ENCODE results near the gene CORO7.

DNA sequence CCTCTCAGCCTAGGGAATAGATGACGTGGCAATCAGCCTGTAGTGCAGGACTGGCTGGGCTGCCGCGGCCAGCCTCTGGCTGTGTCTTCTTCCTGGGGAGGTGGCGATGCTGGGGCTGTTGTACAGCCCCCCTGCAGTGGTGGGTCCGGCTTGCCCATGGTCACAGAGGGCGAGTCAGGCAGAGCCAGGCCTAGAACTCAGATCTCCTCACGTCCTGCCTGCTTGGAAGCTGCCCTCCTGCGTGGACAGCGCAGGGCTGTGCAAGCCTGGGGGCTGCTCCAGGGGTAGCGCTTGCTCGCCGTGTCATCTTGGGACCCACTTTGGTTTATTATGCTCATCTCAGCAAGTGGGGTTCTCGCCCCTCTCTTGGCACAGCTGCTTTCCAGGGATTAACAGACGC, 38.7 kb upstream of the CORO7 start:
- TF ChIP-seq, protein P1, sequence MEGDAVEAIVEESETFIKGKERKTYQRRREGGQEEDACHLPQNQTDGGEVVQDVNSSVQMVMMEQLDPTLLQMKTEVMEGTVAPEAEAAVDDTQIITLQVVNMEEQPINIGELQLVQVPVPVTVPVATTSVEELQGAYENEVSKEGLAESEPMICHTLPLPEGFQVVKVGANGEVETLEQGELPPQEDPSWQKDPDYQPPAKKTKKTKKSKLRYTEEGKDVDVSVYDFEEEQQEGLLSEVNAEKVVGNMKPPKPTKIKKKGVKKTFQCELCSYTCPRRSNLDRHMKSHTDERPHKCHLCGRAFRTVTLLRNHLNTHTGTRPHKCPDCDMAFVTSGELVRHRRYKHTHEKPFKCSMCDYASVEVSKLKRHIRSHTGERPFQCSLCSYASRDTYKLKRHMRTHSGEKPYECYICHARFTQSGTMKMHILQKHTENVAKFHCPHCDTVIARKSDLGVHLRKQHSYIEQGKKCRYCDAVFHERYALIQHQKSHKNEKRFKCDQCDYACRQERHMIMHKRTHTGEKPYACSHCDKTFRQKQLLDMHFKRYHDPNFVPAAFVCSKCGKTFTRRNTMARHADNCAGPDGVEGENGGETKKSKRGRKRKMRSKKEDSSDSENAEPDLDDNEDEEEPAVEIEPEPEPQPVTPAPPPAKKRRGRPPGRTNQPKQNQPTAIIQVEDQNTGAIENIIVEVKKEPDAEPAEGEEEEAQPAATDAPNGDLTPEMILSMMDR (IDR thresholded peaks at IDR 0.05; ENCODE audit: low read depth, low read length) = no peak
- no peak for TF ChIP-seq EZH2phosphoT487 (IDR thresholded peaks at IDR 0.05; ENCODE audit: low read depth)

All from OCI-LY3 (cell line).